ENCODE measurements around the gene ZNF761. TPM values are rescaled to one million over a fixed set of nuclear protein-coding genes. Genes with fewer than 3 reads are reported as not detected.
A peak's percentile ranks its signal among the peaks of the same experiment; 100 is the strongest.
"Not testable (repeated sequence)": the region's sequence is repeated elsewhere in the genome, so short reads cannot be mapped to it uniquely, and the experiment has no call there.

ZNF761 gene
- total and polyA plus RNA-seq, 7 donors: 3.5 to 12.5 (median 7.8) TPM

- H3K36me3 ChIP-seq; H3K9me3 ChIP-seq; intact Hi-C loops (cut with DNase I); H3K27me3 ChIP-seq: not testable (repeated sequence)
- Histone ChIP-seq H3K27ac (peak overlapping the region; percentile 18 to 72 (median 56)), H3K4me3 (peak overlapping the region in 2 of 4 donors; percentile 29 to 32), H3K4me1 (peaks cover 0 to 11% (median 2%) of the 10 kb centered on the region in 4 donors)
- 19 to 39% methylated on average over 11 of the region's 13 CpGs for WGBS, 2 donors
- peak in 1 of 4 experiments; percentile 40 for TF ChIP-seq CTCF (IDR thresholded peaks at IDR 0.05)
- DNase-seq: peak; percentile 69
Observed at GRCh38 chr19:53504365-53504703, 72.5 kb downstream of the ZNF761 start.

DNA sequence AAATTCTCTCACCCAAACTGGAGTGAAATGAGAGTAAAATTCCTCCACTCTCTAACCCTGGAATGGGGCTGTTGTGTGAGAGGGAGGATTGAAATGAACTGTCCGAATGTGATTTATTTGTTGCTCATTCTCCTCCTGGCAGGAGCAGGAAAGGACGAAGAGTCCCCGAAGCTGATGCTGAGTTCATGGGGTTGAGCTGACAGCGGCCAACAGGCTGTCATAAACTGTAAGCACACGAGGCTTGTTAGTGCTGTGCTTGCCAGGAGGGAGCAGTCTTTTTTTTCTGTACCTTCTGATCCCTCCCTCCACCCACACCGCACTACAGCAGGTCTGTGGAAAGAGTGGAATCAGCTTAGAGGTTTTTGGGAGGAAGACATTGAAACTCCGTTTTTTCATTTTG lies 73.1 kb downstream of the ZNF761 start:
- intact Hi-C loops (cut with DNase I): no loop called here
- TF ChIP-seq EP300 (IDR thresholded peaks at IDR 0.05): peak in 3 of 4 donors; percentile 33 to 88 (median 66)
- no peak for TF ChIP-seq POLR2A (IDR thresholded peaks at IDR 0.05)
- TF ChIP-seq POLR2AphosphoS5 (IDR thresholded peaks at IDR 0.05): peak; percentile 46 to 81 (median 68)
- no peak for TF ChIP-seq CTCF (IDR thresholded peaks at IDR 0.05)
- Histone ChIP-seq H3K4me1 (peaks cover 0 to 11% (median 2%) of the 10 kb centered on the region in 4 donors), H3K9me3 (no peaks in the 10 kb centered on the region), H3K4me3 (peak overlapping the region in 2 of 4 donors; percentile 29 to 32), H3K27ac (peak overlapping the region; percentile 18 to 72 (median 56)), H3K36me3 (no peaks in the 10 kb centered on the region), H3K27me3 (peaks cover 0 to 6% (median 0%) of the 10 kb centered on the region in 3 donors)
- WGBS, 2 donors: 42 to 46% methylated on average over 7 of the region's 7 CpGs
- peak; percentile 89 for DNase-seq

GRCh38 chr19:53506728-53507127 lies 74.9 kb downstream of the ZNF761 start:
- no peak for DNase-seq
- 74 to 81% methylated on average over 8 of the region's 8 CpGs for WGBS, 2 donors
- TF ChIP-seq POLR2A (IDR thresholded peaks at IDR 0.05) (no peak), CTCF (IDR thresholded peaks at IDR 0.05) (no peak), POLR2AphosphoS5 (IDR thresholded peaks at IDR 0.05) (no peak)
- H3K27me3 ChIP-seq: no peaks in the 10 kb centered on the region
- no peaks in the 10 kb centered on the region for H3K9me3 ChIP-seq
- no peaks in the 10 kb centered on the region for H3K36me3 ChIP-seq
- no peak overlapping the region for H3K4me3 ChIP-seq
- H3K4me1 ChIP-seq: peaks cover 0 to 11% (median 2%) of the 10 kb centered on the region in 4 donors
- intact Hi-C loops (cut with DNase I): no loop called here
- no peak overlapping the region for H3K27ac ChIP-seq

Small RNA genes lying within 50 kb of the gene (small RNA-seq; reads per million reads assigned to genes)
- gene RPL39P36: 0 reads per million in 3 donors

Other genes with a start within 250 kb of the ZNF761 start
- gene ZNF665, start 238.6 kb upstream of the ZNF761 start, total RNA-seq: 10 to 100 TPM in 1 of 4 donors, 1 to 10 TPM in 3; 5.3 to 16.8 (median 6.4) TPM
- 1 to 10 TPM in 2 of 3 donors, under 1 TPM in 1; 0.92 to 3.6 (median 3.6) TPM for gene ZNF665, start 238.6 kb upstream of the ZNF761 start, polyA plus RNA-seq
- 10 to 100 TPM; 15.8 to 28.5 (median 20.5) TPM for gene ZNF677, start 177.1 kb upstream of the ZNF761 start, total RNA-seq
- gene ZNF677, start 177.1 kb upstream of the ZNF761 start, polyA plus RNA-seq: 10 to 100 TPM in 1 of 3 donors, 1 to 10 TPM in 2; 1.8 to 10.2 (median 5.7) TPM
- not detected for gene VN1R2, start 173.7 kb upstream of the ZNF761 start, total RNA-seq
- not detected for gene VN1R2, start 173.7 kb upstream of the ZNF761 start, polyA plus RNA-seq
- gene VN1R4, start 164.3 kb upstream of the ZNF761 start, total RNA-seq: not detected
- gene VN1R4, start 164.3 kb upstream of the ZNF761 start, polyA plus RNA-seq: not detected
- 1 to 10 TPM; 4.6 to 8.9 (median 7.2) TPM for gene ZNF845, start 98.2 kb upstream of the ZNF761 start, total RNA-seq
- gene ZNF845, start 98.2 kb upstream of the ZNF761 start, polyA plus RNA-seq: 1 to 10 TPM; 2.4 to 2.7 (median 2.5) TPM
- 1 to 10 TPM; 6.3 to 8.3 (median 7.0) TPM for gene ZNF525, start 66.3 kb upstream of the ZNF761 start, total RNA-seq
- gene ZNF525, start 66.3 kb upstream of the ZNF761 start, polyA plus RNA-seq: 10 to 100 TPM in 1 of 3 donors, 1 to 10 TPM in 2; 1.4 to 10.8 (median 7.0) TPM
- gene ZNF765, start 36.8 kb upstream of the ZNF761 start, total RNA-seq: 10 to 100 TPM in 3 of 4 donors, 1 to 10 TPM in 1; 6.2 to 13.0 (median 11.7) TPM
- 1 to 10 TPM; 3.5 to 5.1 (median 3.6) TPM for gene ZNF765, start 36.8 kb upstream of the ZNF761 start, polyA plus RNA-seq
- gene ZNF813, start 35.7 kb downstream of the ZNF761 start, total RNA-seq: 1 to 10 TPM; 2.9 to 4.2 (median 3.4) TPM
- 1 to 10 TPM; 1.2 to 1.9 (median 1.2) TPM for gene ZNF813, start 35.7 kb downstream of the ZNF761 start, polyA plus RNA-seq
- 10 to 100 TPM; 16.8 to 26.8 (median 21.4) TPM for gene ZNF331, start 106.2 kb downstream of the ZNF761 start, total RNA-seq
- 1 to 10 TPM; 3.6 to 6.9 (median 4.2) TPM for gene ZNF331, start 106.2 kb downstream of the ZNF761 start, polyA plus RNA-seq
- gene DPRX, start 200.0 kb downstream of the ZNF761 start, total RNA-seq: not detected
- not detected for gene DPRX, start 200.0 kb downstream of the ZNF761 start, polyA plus RNA-seq